KOPT-K1 (cell line): ENCODE results near the gene ZNHIT2.
A peak's percentile ranks its signal among the peaks of the same experiment; 100 is the strongest.

ENCODE experiments used
- H3K27ac ChIP-seq: fragments of 200-600 bp; sonication (generic); 2 replicates; pipeline ENCODE4 v1.5.1; 2016; ENCODE audit warnings: antibody characterized with exemption, mild to moderate bottlenecking, low read depth, low read length; ENCODE audit not compliant: poor library complexity, severe bottlenecking
- H3K36me3 ChIP-seq: fragments of 200-600 bp; sonication (generic); 2 replicates; pipeline ENCODE4 v1.5.1; 2017; ENCODE audit warnings: antibody characterized with exemption, mild to moderate bottlenecking, low read length, moderate library complexity; ENCODE audit not compliant: insufficient read depth
- H3K9me3 ChIP-seq: fragments of 200-600 bp; sonication (generic); 2 replicates; pipeline ENCODE4 v1.5.1; 2017; ENCODE audit warnings: antibody characterized with exemption, low read length, mild to moderate bottlenecking; ENCODE audit not compliant: insufficient read depth, poor library complexity, severe bottlenecking

ZNHIT2 gene

DNA sequence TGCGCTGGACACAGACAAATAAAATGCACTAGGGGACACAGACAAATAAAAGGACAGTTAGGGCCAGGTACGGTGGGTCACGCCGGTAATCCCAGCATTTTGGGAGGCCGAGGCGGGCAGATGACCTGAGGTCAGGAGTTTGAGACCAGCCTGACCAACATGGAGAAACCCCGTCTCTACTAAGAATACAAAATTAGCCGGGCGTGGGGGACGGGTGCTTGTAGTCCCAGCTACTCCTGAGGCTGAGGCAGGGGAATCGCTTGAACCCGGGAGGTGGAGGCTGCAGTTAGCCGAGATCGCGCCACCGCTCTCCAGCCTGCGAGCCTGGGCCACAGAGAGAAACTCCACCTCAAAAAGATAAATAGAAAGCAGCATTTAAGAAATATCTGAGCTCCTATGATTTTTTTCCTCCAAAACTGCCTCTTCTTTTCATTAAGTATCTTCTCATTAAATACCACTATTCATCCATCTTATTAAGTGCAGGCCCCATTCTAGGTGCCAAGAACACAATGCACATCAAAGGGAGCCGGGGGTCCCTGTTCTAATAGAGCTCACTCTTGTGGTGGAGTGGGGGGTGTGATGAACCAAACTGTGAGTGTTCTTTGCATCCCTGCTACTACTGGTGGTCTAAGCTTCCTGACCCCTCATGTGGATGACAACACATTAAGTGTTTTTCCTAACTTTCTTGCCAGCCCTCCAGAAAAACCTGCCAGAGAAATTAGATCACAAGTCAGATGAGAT is 766 bp upstream of the ZNHIT2 start:
- H3K36me3 ChIP-seq: peaks cover 49% of the 10 kb centered on the region
- no peak overlapping the region for H3K27ac ChIP-seq
- H3K9me3 ChIP-seq: no peaks in the 10 kb centered on the region

DNA sequence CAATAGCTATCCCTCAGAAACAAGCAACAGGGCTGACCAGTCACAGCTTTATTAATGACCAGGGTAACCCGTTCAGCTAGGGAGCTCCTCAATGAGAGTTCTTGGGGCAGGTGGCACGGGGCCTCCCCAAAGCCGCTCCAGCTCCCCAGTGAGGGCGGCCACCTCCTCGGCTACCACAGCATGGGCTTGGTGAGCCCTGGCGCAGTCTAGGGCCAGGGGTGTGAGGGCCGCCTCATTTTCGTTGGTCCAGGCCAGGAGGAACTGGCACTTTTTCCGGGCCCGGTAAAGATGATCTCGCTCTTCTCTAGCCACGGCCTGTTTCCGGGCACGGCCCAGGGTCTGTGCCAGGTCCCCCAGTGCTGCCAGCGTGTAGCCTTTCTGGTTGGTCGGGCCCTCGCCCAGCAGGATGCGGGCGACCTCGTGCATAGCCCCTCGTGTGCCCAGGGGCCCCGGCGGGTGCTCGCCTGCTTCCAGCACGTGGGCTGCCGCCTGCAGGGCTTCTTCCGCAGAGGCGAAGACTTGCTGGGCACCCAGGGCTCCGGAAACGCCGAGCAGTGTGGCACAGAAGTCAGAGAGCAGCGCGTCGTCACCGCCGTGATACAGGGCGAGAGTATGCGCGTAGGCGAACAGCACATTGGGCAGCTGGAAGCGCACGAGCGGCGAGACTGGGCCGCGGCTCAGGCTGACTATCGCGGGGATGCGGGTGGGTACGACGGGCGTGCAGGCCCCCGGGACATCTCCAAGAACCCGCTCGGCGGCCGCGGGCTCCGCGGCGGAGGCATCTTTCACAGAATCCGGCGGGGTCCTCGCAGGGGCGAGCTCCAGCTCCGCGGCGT is 913 bp downstream of the ZNHIT2 start:
- peaks cover 49% of the 10 kb centered on the region for H3K36me3 ChIP-seq
- peak overlapping the region; percentile 66 for H3K27ac ChIP-seq
- no peaks in the 10 kb centered on the region for H3K9me3 ChIP-seq

DNA sequence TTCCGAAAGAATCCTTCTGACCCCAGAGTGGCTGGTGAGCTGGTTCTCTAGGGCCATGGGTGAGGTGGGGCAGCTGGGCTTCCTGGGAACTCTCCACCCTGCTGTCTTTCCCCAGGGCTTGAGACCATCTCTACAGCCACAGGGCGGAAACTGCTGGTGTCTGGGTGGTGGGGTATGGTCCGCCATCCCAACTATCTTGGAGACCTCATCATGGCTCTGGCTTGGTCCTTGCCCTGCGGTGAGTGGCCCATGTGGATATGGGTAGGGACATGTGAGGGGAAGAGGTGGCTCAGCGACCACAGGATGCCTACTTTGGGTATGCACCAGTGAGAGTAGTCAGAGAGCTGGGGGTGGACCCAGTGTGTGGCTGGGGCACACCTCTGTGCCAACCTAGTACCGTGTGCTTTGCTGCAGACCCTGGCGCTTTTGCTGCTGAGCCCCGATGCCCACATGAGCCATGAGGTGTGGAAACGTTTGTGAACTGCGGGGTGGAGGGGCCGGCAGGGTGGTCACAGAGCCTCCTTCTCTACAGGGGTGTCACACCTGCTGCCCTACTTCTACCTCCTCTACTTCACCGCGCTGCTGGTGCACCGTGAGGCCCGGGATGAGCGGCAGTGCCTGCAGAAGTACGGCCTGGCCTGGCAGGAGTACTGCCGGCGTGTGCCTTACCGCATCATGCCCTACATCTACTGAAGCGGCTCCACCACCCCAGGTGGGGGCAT is 2.0 kb downstream of the ZNHIT2 start:
- no peaks in the 10 kb centered on the region for H3K9me3 ChIP-seq
- H3K36me3 ChIP-seq: peaks cover 46% of the 10 kb centered on the region
- no peak overlapping the region for H3K27ac ChIP-seq

DNA sequence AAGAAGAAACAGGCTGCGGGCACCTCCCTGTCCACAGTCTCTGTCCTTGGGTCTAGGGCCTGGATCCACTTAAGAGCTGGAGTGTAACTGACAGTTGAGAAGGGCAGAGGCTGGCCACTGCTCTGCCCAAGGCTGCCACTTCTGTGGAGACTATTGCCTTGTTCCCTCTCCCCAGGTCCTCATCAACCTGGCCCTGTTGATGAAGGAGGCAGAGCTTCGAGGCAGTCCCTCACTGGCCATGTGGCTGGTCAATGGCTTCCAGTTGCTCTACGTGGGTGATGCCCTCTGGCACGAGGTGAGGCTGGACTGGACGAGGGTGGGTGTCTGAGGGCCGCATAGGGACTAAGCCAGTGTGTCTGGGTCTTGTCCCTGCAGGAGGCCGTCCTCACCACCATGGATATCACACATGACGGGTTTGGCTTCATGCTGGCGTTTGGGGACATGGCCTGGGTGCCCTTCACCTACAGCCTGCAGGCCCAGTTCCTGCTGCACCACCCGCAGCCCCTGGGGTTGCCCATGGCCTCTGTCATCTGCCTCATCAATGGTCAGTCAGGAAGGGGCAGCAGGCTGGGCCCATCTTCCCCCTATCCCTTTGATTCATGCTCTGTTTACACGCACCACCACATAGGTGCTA is 2.8 kb downstream of the ZNHIT2 start:
- no peaks in the 10 kb centered on the region for H3K9me3 ChIP-seq
- H3K36me3 ChIP-seq: peaks cover 42% of the 10 kb centered on the region
- H3K27ac ChIP-seq: no peak overlapping the region

DNA sequence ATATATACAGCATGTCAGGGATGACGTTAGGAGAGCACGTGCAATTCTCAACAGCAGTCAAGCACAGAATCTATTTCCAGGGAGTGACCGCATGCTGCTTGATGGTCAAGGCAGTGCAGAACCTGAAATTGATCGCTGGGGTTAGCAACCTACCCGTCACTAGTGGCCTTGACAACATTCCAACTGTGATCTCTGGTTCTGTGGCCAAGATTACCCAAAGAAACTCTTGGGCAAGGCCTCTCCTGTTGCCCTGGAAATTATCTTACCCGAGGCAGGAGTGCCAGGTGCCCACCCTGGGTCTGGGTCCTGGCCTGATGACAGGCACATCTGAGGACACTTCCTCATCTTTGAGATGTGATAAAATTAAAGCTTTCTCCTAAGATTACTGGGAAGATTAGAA is 3.7 kb downstream of the ZNHIT2 start:
- H3K27ac ChIP-seq: no peak overlapping the region
- peaks cover 42% of the 10 kb centered on the region for H3K36me3 ChIP-seq
- H3K9me3 ChIP-seq: no peaks in the 10 kb centered on the region

DNA sequence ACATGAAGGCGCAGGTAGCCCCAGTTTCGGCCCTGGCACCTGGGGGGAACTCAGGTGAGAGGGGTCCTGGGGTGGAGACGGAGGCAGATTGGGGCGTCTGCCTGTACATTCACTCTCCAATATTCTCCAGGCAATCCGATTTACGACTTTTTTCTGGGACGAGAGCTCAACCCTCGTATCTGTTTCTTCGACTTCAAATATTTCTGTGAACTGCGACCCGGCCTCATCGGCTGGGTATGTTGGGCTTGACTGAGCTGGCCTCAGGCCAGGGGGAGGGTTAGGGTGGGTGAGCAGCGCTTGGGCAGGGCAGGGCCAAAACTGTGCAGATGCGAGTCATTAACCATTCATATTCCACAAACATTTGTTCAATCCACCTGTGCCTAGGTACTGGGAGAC is 4.1 kb downstream of the ZNHIT2 start:
- Histone ChIP-seq H3K27ac (peak overlapping the region; percentile 64), H3K9me3 (no peaks in the 10 kb centered on the region), H3K36me3 (peaks cover 42% of the 10 kb centered on the region)

DNA sequence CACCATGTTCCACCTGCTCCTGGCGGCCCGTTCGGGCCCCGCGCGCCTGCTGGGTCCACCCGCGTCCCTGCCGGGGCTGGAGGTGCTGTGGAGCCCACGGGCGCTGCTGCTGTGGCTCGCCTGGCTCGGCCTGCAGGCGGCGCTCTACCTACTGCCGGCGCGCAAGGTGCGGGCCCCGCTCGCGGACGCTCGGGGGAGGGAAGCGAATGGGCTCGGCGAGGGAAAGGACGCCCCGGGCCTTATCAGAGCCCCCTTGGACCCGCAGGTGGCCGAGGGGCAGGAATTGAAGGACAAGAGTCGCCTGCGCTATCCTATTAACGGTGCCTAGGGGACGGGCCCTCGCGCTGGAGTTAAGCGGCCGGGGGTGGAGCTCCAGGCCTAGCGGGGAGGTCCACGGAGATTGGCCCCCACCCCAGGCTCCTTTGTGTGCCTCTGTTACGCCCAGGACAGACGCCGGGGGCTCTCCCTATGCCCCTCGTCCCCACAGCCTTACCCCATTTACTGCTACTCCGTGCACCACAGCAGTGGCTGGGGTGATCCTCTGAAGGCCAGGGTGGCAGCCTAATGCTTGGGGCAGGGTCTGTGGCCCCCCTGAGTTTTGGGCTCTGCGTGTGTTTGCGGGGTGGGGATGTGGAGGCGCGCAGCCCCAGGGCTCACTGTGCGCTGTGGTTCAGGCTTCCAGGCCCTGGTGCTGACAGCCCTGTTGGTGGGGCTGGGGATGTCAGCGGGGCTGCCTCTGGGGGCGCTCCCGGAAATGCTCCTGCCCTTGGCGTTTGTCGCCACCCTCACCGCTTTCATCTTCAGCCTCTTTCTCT is 4.7 kb downstream of the ZNHIT2 start:
- peak overlapping the region; percentile 64 for H3K27ac ChIP-seq
- H3K9me3 ChIP-seq: no peaks in the 10 kb centered on the region
- H3K36me3 ChIP-seq: peaks cover 42% of the 10 kb centered on the region

DNA sequence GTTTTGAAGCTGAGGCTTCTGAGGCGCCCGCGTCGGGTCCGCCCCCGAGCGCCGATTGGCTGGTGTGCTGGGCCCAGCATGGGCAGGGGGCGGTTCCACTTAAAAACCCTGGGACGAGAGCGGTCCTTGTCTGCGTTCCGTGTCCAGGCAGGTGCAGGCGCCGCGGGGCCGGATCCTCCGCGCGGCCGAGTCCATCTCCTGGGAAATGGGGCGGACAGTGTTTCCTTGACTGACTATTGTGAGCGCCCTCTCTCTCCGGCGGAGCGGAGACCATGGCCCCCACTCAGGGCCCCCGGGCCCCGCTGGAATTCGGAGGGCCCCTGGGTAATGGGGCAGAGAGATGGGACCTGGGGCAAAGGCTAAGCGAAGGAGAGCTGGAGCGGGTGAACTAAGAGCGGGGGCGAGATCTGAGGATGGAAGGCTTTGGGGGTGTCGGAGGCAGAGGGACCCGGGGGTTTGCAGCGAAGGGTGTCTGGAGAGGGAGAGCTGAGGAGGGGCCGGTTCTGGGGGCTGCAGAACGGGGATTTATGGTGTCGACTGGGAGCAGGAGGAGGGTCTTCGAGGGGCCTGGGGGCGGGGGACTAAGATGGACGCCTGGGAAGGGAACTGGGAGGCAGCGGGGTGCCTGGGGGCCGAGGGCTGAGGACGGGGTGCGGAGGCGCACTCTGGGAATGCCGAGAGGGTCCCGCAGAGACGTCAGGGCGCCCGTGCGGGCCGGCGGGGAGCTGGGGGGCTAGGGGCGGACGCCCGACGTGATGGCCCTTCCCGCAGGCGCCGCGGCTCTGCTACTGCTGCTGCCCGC is 5.6 kb downstream of the ZNHIT2 start, which contains the start of gene TM7SF2:
Gene TM7SF2 (plus strand): TSS at position 129 of the 802 bp plus-strand sequence. CDS start 144 bp downstream, at position 273.
- Histone ChIP-seq H3K9me3 (no peaks in the 10 kb centered on the region), H3K36me3 (peaks cover 48% of the 10 kb centered on the region), H3K27ac (peak within 1 kb of the TSS; percentile 64)

DNA sequence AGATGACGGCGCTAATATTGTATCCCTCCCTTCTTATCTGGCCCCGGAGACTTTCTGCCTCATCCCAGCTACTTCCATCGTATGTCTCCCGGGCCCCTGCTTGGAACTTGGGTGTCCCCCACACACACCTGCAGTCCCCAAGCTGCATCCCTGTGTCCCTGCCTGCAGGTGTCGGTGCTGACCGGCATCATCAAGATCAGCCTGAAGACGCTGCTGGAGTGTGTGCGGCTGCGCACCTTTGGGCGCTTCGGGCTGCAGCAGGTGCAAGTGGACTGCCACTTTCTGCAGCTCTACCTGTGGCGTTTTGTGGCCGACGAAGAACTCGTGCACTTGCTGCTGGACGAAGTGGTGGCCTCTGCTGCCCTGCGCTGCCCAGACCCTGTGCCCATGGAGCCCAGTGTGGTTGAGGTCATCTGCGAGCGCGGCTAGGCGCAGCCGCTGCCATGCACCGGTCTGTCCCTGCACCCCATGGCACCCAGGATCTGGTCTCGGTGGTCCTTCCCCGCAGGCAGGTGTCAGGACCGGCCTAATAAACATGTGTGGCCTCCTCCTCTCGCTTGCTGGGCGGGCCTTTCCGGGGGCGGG is 6.2 kb downstream of the ZNHIT2 start:
- H3K36me3 ChIP-seq: peaks cover 48% of the 10 kb centered on the region
- no peak overlapping the region for H3K27ac ChIP-seq

DNA sequence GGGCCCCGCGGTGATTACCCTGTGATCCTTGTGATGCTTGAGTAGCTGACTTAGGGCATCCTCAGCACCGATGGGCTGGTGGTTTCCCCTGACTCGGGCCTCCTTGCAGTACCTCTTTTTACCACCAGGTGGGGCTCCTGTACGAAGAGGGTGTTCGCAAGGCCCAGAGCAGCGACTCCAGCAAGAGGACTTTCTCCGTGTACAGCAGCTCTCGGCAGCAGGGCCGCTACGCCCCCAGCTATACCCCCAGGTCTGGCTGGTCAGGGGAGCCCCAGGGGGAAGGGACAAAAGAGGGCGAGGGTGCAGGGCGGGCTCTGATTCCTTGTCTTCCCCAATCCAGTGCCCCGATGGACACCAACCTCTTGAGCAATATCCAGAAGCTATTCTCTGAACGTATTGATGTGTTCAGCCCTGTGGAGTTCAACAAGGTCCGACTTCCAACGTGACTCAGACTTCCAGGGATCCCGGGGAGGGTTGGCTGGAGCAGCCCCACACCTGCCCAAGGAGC is 7.1 kb downstream of the ZNHIT2 start:
- H3K9me3 ChIP-seq: no peaks in the 10 kb centered on the region
- H3K36me3 ChIP-seq: peaks cover 46% of the 10 kb centered on the region
- H3K27ac ChIP-seq: peak overlapping the region; percentile 3

More for the DNA sequence above, 6.2 kb downstream of the ZNHIT2 start:
- no peaks in the 10 kb centered on the region for H3K9me3 ChIP-seq

DNA sequence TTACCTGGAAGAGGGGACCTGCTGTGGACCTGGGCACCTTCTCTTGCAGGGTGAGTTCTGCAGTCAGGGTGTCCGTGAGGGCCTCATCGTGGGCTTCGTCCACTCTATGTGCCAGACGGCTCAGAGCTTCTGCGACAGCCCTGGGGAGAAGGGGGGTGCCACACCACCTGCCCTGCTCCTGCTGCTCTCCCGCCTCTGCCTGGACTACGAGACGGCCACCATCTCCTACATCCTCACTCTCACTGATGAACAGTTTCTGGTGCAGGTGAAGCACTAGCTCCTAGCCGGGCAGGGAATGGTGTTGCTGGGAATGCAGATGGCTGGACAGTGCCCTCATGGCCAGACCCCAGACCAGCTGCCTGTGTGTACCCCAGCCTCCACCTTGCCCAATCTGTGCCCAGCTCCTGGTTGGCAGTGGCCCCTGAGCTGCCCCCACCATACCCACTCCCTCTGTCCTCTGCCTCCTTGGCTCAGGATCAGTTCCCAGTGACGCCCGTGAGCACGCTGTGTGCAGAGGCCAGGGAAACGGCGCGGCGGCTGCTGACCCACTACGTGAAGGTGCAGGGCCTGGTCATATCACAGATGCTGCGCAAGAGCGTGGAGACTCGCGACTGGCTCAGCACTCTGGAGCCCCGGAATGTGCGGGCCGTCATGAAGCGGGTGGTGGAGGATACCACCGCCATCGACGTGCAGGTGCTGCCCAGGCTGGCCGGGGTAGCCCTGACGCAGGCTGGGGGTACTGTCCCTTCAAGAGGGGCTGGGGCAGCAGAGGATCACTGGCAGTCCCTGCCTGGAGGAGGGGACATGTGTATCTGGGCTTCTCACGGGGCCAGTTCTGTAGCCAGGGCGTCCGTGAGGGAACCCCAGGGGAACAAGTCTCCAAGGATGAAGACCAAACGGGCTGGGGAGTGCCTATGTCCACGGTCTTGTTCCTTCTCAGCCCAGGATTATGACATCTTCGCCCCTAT is 8.0 kb downstream of the ZNHIT2 start:
- Histone ChIP-seq H3K27ac (no peak overlapping the region), H3K36me3 (peaks cover 50% of the 10 kb centered on the region), H3K9me3 (no peaks in the 10 kb centered on the region)

DNA sequence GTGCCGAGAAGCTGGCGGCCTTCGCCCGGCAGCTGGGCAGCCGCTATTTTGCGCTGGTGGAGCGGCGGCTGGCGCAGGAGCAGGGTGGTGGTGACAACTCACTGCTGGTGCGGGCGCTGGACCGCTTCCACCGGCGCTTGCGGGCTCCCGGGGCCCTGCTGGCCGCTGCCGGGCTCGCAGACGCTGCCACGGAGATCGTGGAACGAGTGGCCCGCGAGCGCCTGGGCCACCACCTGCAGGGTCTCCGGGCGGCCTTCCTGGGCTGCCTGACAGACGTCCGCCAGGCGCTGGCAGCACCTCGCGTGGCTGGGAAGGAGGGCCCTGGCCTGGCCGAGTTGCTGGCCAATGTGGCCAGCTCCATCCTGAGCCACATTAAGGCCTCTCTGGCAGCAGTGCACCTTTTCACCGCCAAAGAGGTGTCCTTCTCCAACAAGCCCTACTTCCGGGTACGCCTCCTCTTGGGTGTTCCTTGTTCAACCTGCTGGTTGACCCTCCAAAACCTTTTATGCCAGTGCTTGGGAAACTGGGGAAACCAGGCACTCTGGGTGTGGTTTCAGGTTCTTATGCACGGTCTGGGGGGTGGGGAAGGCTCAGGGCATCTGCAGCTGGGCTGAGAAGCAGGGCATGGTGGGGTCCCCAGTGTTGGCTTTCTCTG is 8.9 kb downstream of the ZNHIT2 start:
- Histone ChIP-seq H3K27ac (no peak overlapping the region), H3K36me3 (peaks cover 50% of the 10 kb centered on the region)

More for the DNA sequence above, 8.9 kb downstream of the ZNHIT2 start:
- H3K9me3 ChIP-seq: no peaks in the 10 kb centered on the region
